ENCODE data around the gene TSHZ2.
"Not testable (repeated sequence)": the region's sequence is repeated elsewhere in the genome, so short reads cannot be mapped to it uniquely, and the experiment has no call there.

The TSHZ2 gene

DNA sequence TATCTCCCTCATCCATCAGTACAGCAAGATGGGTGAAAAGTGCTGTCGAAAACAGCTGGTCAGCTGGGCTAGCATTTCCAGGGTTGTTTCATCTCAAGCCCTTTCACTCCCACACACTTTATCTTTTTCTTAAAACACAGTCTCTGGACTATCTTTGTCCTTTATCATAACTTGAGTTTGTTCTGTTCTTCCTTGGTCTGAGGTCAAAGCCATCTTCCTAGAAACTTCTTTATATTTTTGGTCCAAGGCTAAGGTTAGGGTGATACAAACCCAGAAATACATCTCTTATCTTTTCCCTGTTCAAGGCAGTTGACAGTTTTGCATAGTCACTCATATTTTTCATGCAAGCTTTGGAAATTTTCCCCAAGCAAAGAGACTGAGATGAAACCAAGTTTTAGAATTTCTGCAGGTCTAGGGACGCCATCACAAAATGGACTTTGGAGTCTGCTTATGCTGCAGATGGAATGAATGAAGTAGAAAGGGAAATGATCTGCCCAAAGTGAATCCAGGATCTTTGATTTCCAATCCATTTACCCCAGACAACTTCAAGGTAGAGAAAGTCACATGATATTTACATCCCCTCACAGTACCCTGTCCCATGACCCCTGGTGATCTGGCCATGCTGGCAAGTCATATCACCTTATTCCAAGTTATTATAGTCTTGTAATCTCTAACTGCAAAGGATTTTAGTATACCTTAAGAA is 324.4 kb downstream of the TSHZ2 start:
- no peak for DNase-seq

GRCh38 chr20:53297154-53297529 is 325.0 kb downstream of the TSHZ2 start:
- DNase-seq, result no peak

- no peak for DNase-seq
Observed at GRCh38 chr20:53298260-53298659, 326.1 kb downstream of the TSHZ2 start.

DNA sequence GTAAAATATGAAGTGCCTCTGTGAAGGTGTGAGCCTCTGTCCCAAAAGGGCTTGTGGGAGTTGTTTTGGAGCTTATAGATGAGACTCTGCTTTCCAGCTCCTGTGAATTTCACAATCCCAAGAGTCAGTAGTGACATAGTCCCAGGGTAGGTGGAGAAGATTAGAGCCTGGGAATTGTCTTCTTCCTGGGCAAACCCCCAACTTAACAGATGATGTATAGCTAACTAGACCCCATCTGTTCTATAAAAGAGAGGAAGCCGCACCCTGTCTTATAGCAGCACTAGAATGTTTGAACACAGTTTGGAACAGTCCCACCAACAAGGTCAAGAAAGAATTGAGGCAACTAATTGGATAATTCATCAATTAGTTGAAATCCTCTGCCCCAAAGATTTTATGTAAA is 326.8 kb downstream of the TSHZ2 start:
- no peak for DNase-seq

DNA sequence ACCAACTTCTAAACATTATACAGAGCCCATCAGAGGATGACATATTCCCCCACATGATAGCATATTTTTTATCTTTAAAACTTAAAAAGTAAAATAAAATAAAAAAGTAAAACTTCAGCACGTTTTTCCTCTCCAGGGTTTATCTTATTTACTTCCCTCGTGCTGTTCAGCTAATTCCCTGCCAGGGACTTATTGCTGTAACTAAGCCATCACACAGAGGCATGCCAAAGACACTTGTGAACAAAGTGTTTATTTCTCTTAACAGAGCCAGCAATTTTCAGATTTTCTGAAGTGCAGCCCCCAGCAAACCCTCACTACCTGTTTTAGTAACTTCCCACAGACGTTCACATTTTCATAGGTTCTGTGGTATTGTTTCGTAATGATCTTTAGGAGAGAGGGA is 327.7 kb downstream of the TSHZ2 start:
- no peak for DNase-seq

GRCh38 chr20:53301869-53302268 is 329.7 kb downstream of the TSHZ2 start:
- no peak for DNase-seq

DNA sequence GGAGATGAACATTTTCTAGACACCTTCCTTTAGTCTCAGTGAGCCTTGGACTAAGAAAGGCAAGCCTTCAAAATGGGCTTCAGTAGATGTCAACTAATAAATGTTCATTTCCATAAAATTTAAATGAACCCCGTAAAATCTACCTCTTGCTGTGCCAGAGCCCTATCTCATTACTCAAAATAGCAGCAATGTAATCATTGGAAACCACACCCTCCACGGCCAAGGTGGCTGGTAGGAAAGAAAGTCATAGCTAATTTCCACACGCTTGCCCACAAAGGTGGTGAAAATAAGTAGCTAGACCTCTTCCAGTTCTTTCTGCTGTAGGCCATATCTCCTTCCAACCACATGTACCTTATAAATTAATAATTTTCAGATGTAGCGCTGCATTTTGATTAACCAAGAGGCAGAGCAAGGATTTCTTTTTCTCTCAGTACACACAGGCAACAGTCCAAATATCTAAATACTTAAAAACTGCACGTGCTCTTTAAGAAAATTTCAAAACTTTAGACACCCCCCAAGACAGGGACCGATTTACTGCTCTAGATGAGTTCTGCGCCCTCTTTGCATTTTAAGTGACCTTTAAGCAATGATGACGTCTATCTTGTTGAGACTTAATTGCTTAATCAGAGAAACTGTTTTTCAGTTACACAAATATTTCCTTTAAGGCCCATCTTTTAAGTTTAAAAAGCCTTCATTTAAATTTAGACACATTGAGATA is 330.7 kb downstream of the TSHZ2 start:
- DNase-seq, result no peak

DNA sequence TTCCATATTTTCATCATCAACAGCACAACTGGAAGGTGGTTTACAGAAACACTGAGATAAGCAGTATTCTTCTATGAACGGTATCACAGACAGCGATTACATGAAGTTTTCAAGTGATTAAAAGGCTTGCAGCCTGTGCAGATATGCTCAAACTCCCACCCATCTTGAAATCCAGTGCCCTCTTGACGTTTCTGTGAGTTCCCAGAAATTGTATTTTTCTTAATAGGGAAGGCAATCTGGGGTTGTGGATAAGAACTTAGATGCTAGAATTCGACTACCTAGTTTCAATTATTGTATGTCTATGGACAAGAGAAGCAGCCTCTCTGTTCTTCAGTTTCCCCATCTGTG is 331.2 kb downstream of the TSHZ2 start:
- DNase-seq, result no peak

- DNase-seq, result no peak
Observed at GRCh38 chr20:53304146-53304545, 332.0 kb downstream of the TSHZ2 start.

GRCh38 chr20:53306192-53306805 is 334.1 kb downstream of the TSHZ2 start:
- DNase-seq, result no peak

- no peak for DNase-seq
Observed at GRCh38 chr20:53307964-53308597, 335.9 kb downstream of the TSHZ2 start.

DNA sequence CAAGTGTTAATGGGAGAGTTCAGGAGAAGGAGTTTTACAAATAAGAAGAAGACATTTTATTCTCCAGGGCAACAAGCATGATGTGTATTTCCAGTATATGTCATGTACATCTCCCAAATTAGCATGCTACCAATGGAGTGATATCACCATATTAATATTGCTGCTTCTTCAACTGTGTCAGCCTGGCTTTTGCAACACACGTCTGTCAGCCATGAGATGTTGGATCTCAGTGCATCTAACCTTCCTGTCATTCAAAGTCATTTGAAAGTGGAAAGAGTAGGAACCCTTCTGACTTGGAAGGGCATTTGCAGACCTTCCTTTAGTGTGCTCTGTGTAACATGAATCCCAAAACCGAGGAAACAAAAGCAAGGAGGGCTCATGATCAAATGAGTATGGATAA is 337.4 kb downstream of the TSHZ2 start:
- no peak for DNase-seq

DNA sequence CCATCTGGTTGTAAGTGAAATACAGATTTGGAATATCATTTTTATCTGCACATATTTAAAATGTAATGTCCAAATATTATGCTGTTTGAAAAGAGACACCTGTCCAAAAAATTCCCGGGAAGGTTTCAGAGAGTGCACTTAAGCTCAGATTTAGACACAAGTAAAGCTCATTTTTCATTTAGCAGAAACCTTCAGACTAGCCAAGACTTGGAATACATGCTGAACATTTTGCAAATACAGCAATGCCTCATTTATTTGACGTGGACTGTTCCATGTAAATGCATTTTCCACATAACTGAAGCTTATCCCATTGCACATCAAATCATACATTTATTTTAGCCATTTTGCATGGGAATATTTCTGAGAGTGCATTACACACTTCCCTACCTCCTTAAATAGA is 340.8 kb downstream of the TSHZ2 start:
- no peak for DNase-seq

GRCh38 chr20:53316206-53316937 is 344.2 kb downstream of the TSHZ2 start:
- no peak for DNase-seq

GRCh38 chr20:53319200-53319599 is 347.0 kb downstream of the TSHZ2 start:
- DNase-seq, result no peak

DNA sequence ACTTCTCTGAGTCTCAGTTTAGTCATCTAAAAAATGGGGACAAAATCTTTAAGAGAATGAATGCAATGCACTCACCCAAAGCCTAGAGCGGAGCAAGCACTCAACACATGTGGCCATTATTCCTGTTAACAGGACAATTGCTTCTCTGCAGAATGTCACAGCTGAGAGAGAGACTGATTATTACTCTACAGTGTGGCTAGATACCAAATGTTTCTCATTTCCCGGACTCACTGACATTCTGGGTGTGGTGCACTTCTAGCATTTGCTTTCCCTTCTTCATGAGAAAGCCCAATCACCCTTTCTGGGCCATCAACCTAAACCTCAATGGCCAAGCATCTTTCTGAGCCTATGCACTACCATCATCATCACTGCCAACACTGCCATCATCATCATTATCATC is 347.6 kb downstream of the TSHZ2 start:
- DNase-seq, result no peak

GRCh38 chr20:53320701-53321100 is 348.5 kb downstream of the TSHZ2 start:
- DNase-seq, result no peak

DNA sequence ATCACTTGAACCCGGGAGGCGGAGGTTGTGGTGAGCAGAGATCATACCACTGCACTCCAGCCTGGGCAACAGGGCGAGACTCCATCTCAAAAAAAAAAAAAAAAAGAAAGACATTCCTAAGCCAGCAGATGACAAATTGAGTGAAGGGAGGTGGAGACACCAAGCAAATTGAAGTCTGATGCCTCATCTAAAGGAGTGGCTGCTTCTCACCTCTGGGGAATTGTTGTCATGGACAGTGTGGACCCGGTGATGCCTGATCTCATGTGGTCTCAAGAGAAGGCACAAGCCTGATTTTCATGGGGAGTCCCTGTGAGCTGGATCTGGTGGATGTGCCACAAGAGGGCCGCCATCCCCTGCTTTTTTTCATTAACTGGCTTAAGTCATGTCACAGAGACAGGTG is 349.4 kb downstream of the TSHZ2 start:
- DNase-seq, result no peak

DNA sequence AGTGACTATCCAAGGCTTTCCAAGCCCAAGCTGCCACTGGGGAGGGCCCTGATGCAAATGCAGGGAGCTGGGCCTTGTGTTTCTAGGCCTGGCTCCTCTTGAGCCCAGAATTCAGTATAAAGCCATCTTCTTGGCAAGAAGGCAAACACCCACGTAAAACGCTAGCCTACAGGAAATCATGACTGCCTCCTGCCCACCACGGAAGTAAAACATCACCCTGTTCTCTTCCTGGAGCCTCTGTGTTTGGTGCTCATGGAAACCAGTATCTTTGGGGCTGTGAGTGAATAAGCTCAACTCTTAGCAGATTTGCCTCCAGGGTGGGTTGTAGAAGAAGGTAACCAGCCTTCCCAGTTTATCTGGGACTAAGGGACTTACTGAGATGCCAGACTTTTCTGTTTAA is 350.5 kb downstream of the TSHZ2 start:
- DNase-seq, result peak in 1 of 2 experiments; percentile 33

DNA sequence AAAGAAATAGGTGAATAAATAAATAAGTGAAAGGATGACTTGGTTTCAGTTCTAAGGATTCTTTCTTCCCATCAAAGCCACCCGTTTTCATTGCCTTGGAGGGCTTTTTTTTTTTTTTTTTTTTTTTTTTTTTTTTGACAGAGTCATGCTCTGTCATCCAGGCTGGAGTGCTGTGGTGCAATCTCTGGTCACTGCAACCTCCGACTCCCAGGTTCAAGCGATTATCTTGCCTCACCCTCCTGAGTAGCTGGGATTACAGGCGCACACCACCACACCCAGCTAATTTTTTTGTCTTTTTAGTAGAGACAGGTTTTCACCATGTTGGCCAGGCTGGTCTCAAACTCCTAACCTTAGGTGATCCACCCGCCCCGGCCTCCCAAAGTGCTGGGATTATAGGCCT is 351.3 kb downstream of the TSHZ2 start:
- DNase-seq, result not testable (repeated sequence)

- DNase-seq, result no peak
Observed at GRCh38 chr20:53324816-53325215, 352.7 kb downstream of the TSHZ2 start.

DNA sequence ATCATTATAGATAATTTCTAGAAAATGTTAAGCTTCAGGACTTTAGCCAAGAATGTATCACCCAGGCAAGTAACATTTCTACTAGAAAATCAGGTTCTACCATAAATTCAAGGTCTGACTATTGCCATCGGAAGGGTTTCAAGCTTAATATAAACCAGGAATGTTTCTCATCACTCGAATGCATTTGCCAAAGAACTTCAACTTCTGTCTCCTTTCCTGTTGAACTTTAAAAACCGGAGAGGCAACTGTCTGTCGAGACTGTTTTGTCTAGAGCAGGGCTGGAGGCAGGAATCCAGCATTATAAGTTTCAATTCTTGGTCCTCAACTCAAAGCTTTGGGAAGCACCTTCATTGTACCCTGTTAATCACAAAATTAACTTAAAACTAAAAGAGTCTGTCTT is 356.8 kb downstream of the TSHZ2 start:
- DNase-seq, result no peak

GRCh38 chr20:53329781-53330180 is 357.6 kb downstream of the TSHZ2 start:
- DNase-seq, result no peak
